Kidney (tissue), 14 donors: ENCODE measurements around the gene PRKAR2B. TPM values are rescaled to one million over a fixed set of nuclear protein-coding genes. Genes with fewer than 3 reads are reported as not detected.

ENCODE experiments used
- DNase-seq, 5 donors: peaks; one replicate each; pipeline ENCODE4 v3.0.0-alpha.2; 2013 to 2020
- FAIRE-seq: peaks from 2 replicates; lab custom pipeline; 2012; peaks lifted over from hg19 to GRCh38; lab: Jason Lieb, UNC
- H3K27ac ChIP-seq, 2 donors: one replicate each; pipeline ENCODE4 v1.7.0; 2013; ENCODE audit warnings: low read depth in 2 of 2, low read length in 2 of 2, inconsistent platforms in 1 of 2
- H3K27me3 ChIP-seq: one replicate; pipeline ENCODE4 v1.7.1; 2013; ENCODE audit warnings: low read length, inconsistent platforms; ENCODE audit not compliant: control insufficient read depth, insufficient read depth
- H3K36me3 ChIP-seq, 3 donors: one replicate each; pipeline versions ENCODE4 v1.7.0 to v1.7.1; 2013; ENCODE audit warnings: low read length in 3 of 3, control low read depth in 1 of 3, inconsistent platforms in 1 of 3; ENCODE audit not compliant: insufficient read depth in 3 of 3, control insufficient read depth in 2 of 3
- H3K4me1 ChIP-seq, 3 donors: one replicate each; pipeline versions ENCODE4 v1.7.0 to v1.7.1; 2013; ENCODE audit warnings: low read length in 3 of 3, inconsistent platforms in 1 of 3, low read depth in 1 of 3; ENCODE audit not compliant: control insufficient read depth in 2 of 3, insufficient read depth in 2 of 3
- H3K4me3 ChIP-seq, 3 donors: one replicate each; pipeline versions ENCODE4 v1.7.0 to v1.8.1; 2013; ENCODE audit warnings: low read length in 3 of 3, control low read depth in 1 of 3, inconsistent platforms in 1 of 3
- H3K9ac ChIP-seq, 3 donors: one replicate each; pipeline versions ENCODE4 v1.7.0 to v1.7.1; 2013; ENCODE audit warnings: low read length in 3 of 3, control low read depth in 1 of 3, inconsistent platforms in 1 of 3
- H3K9me3 ChIP-seq, 3 donors: one replicate each; pipeline versions ENCODE4 v1.7.0 to v1.7.1; 2013; ENCODE audit warnings: low read length in 3 of 3, control low read depth in 1 of 3, inconsistent platforms in 1 of 3; ENCODE audit not compliant: control insufficient read depth in 2 of 3, insufficient read depth in 1 of 3
- CTCF ChIP-seq: IDR thresholded peaks from 3 replicates; pipeline ENCODE4 v1.5.1; 2012; ENCODE audit warnings: mild to moderate bottlenecking, moderate library complexity, borderline replicate concordance; ENCODE audit not compliant: insufficient read depth; ENCODE audit errors: extremely low read depth
- intact Hi-C: fragments of 100-400 bp; cut with DNase I; formaldehyde crosslinking; loops from one replicate; pipeline ENCODE4 v1.11.1; 2022
- polyA plus RNA-seq: library from polyadenylated mRNA; stranded (reverse); fragments of 350-450 nt; fragmentation: Illumina TruSeq; extraction: RNeasy Lipid Tissue Mini Kit (QIAGEN cat#74804); gene quantifications from one replicate; pipeline ENCODE4 v1.2.3, GENCODE V29; 2014; ENCODE audit warnings: low read depth, low replicate concordance; ENCODE audit not compliant: insufficient read depth
- total RNA-seq: library from RNA; stranded (reverse); fragmentation: NEBNext Ultra II Directional; extraction: Animal tissue kit (Norgen Biotek cat#: 25700); gene quantifications from one replicate; pipeline ENCODE4 v1.2.1, GENCODE V29; 2021
- donor health status: control.
- donor health status: control.
- donor health status: control.
- donor health status: control.
- donor health status: control.
- donor health status: DM: yes; HTN: yes; CAD: no.
- donor health status: Normal renal cell carcinoma (clear cell type).

PRKAR2B gene
- total and polyA plus RNA-seq, 2 donors from 2014 or later: 6.9 to 7.3 TPM

DNA sequence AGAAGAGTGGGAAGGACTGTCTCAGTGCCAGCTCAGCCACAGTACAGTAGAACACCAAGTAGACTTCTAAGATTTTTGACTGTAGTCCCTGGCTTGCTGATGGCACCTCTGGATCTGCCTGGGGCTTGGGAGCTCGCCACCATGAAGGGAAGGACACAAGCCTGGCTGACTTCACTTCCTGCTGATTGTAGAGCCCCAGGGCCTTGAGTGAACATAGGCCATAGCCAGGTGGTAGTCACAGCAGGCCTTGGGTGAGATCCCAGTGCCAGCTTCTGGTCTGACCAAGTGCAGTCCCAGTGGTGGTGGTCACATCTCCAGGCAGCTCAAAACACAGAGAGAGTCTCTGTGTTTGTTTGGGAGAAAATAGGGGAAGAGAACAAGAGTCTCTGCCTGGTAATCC lies 66.7 kb downstream of the PRKAR2B start:
- H3K9me3 ChIP-seq: no peaks in the 10 kb centered on the region
- intact Hi-C loops: no loop called here
- H3K27ac ChIP-seq: no peak overlapping the region
- H3K4me1 ChIP-seq: peaks cover 0 to 5% (median 0%) of the 10 kb centered on the region in 3 donors
- no peaks in the 10 kb centered on the region for H3K27me3 ChIP-seq
- no peak for FAIRE-seq
- no peak overlapping the region for H3K4me3 ChIP-seq
- no peaks in the 10 kb centered on the region for H3K36me3 ChIP-seq
- no peak overlapping the region for H3K9ac ChIP-seq
- no peak for TF ChIP-seq CTCF
- no peak for DNase-seq

DNA sequence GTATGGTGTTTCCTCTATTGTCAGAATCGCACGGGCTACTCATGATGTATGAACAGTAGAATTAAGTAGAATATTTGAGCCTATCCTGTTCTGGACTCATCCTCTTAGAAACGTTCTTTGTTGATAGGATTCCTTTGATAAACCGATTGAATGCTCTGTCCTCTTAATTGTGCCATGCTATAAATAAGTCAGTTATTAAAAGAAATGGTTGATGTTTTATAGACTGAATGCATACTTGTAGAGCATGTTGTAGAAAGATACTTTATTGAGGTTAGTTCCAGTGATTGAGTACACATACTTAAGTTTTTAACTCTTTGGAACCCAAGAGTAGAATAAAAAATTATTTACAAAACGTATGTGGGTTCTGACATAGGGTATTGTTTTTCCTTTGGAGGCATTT lies 69.4 kb downstream of the PRKAR2B start:
- DNase-seq: peak in 2 of 5 donors; percentile 49 to 56
- no peak for TF ChIP-seq CTCF
- no peak overlapping the region for H3K9ac ChIP-seq
- H3K36me3 ChIP-seq: no peaks in the 10 kb centered on the region
- no peaks in the 10 kb centered on the region for H3K27me3 ChIP-seq
- H3K4me3 ChIP-seq: no peak overlapping the region
- no peaks in the 10 kb centered on the region for H3K9me3 ChIP-seq
- FAIRE-seq: no peak
- H3K27ac ChIP-seq: no peak overlapping the region
- H3K4me1 ChIP-seq: peaks cover 0 to 5% (median 0%) of the 10 kb centered on the region in 3 donors
- intact Hi-C loops: no loop called here

DNA sequence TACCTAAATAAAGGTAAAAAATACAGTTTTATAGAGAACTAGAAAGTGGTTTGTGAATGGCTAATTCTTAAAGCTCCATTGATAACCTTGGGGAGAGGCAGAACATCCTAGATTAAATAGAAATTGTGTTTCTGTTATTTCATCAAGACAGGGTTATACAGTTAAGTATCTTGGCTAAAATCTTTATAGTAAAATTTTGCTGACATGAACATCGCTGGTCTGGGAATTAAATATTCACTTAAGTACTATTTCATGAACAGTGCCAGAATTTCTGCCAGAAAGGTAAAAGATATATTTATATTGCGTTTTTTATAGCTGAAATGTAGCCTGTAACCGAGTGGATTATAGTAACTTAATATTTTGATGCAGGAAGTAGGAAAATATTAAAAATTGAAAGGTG lies 70.6 kb downstream of the PRKAR2B start:
- FAIRE-seq: no peak
- Histone ChIP-seq H3K9ac (no peak overlapping the region), H3K27me3 (no peaks in the 10 kb centered on the region), H3K36me3 (no peaks in the 10 kb centered on the region), H3K9me3 (no peaks in the 10 kb centered on the region), H3K27ac (no peak overlapping the region), H3K4me3 (no peak overlapping the region), H3K4me1 (peaks cover 0 to 5% (median 0%) of the 10 kb centered on the region in 3 donors)
- no peak for DNase-seq
- intact Hi-C loops: no loop called here
- no peak for TF ChIP-seq CTCF
